GM18520 (cell line): ENCODE results near the gene DHX36.

Experiments
- ATAC-seq: cut with Tn5 transposase; IDR thresholded peaks from one replicate; pipeline ENCODE4 v1.9.1; 2021; ENCODE audit not compliant: unreplicated experiment

The DHX36 gene

DNA sequence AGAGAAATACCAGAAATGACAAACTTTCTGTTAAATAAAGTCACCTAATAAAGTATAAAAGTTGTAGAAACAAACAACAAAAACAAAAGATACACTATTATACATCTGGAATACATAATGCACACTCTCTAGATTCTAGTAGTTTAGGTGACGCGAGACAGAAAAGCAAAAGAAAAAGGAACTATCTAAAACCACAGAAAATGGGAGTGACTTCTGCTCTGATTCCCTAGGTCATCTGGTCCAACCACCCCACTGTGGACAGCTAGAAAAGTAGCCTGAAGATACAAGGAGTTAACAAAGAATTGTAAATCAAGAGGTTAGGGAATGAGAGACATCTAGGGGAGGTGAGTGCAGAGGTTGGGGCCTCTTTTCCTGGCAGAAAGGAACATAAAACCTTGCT, 39.1 kb downstream of the DHX36 start:
- no peak for ATAC-seq

DNA sequence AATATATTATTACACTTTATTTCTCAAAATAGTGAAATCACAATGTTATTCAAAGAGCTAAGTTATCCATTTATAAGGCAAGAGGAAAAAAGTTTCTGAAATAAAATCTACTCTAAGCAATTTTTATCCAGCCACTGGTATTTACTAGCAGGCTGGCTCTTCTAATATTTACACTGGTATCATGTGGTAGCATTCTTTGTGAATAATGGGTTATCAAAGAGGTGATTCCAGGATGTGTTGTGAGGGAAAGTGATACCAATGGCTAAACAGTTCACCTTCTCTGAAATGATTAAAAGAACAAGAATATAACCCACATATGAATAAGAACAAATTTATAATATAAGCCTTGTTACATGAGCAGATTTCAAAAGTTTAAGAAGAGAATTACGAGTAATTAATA, 44.1 kb downstream of the DHX36 start:
- ATAC-seq: no peak

DNA sequence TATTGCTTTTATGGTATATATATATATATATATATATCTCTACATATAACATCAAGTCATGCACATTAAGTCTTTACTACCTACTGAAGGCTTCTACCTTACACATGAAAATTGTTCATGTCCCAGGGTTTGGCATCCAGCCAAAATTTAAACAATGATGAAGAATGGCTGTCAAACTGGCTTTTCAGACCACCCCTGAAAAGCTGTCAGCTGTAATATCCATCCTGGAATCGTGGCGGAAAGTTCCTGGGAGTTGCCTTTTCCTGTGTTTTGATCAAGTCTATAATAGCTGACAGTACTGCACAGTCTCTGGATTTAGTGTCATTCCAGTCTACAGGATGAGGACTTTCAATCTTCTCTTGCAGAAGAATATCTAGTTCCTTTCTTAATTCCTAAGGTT, 48.3 kb downstream of the DHX36 start:
- no peak for ATAC-seq

DNA sequence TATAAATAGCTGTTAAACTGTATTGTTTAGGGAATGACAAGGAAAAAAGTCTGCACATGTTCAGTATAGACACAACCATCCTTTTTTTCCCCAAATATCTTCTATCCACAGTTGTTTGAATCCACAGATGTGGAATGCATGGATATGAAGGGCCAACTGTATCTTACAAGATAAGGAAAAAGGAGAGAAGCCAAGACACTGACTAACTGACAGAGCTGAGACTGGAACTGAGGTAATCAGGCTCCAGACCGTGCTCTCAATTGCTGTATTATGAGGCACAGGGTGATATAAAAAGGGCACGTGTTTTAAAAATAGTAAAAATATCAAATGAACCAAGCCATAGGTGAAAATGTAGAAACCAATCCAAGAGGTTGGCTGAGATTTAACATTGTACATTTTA, 49.0 kb downstream of the DHX36 start:
- ATAC-seq: no peak

DNA sequence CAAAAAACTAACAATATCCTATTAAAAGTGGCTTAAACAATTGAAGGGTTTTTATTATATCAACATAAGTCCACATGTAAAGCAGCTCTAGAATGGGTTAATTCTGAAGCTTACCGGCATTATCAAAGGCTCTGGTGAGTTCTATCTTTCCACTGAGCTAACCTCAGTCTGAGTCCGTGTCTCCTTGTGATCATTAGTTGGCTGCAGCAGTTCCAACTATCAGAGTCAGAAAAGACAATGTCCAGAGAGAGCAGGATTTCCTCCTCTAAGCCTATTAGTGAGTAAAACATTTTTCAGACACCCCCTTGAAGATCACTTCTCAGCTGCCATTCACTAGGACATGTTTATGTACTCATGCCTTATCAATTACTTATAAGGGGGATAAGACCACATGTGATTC, 49.9 kb downstream of the DHX36 start:
- ATAC-seq: no peak

DNA sequence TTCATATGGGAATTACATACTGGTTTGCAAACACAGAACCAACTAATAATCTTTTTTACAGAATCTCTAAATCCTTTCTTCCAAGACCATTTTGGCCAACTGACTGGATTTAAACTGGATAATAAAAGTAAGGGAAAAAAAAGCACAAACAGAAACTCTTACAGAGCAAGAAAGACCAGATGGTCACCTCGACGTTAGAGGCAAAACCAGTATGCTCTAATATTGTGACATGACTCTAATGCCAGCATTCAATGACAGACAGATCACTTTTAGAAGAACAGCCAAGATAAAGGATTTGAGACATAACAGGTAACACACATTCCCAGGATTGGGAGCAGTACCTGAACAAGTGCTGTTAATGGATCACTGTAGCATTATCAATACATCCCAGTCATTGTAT, 50.9 kb downstream of the DHX36 start:
- ATAC-seq: no peak

DNA sequence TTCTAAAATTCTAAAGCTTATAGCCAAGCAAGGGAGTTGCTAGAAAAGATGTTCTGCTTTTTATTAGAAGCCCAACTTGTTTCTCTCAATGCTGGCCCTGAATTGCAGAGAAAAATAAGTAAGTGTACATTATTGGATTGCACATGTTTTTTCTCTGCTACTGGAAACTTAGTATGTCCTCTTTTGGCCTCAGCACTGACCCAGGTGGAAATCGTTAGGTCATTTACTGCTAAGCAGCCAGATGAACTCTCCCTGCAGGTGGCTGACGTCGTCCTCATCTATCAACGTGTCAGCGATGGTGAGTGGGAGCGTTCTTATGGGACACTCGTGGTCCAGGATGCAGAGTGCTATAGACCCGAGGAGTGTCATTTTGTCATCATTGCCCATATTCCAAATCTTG, 69.8 kb downstream of the DHX36 start:
- no peak for ATAC-seq

DNA sequence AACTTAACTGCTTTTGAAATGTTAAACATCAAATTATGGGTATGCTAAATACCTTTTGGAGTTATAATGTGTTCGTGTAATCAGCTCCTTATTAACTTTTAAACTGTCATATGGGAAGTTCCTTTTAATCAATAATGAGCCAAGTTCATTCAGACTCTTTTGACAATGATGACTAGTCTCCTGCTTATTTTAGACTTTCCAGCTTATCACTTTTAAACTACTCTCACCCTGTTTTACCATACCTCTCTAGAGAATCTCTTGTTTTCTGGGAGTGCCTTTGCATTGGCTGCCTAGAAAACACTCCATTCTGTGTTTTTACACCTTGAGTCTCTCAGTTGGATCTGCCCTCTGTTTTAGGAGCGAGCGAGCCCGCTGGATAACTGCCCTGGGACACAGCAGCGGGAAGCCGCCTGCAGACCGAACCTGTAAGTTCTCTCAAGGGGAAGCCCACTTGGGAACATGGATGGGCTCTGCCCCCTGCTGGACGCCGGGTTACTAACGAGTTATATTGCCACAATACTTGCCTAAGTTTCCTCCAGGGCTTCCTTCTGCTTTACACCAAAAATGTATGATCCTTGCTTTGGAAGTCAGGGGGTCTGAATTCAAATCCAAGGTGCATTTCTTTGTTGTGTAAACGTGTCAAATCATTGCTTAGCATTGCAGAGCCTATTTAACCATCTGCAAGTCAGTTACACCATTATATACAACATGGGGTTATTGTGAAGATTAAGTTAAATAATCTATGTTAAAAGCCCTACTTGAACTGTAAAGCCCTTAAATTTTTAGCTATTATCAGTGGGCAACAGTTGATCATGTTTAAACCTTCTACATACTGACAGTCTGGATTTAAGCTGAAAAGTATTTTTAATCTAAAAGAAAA, 71.3 kb downstream of the DHX36 start:
- peak; percentile 77 for ATAC-seq

DNA sequence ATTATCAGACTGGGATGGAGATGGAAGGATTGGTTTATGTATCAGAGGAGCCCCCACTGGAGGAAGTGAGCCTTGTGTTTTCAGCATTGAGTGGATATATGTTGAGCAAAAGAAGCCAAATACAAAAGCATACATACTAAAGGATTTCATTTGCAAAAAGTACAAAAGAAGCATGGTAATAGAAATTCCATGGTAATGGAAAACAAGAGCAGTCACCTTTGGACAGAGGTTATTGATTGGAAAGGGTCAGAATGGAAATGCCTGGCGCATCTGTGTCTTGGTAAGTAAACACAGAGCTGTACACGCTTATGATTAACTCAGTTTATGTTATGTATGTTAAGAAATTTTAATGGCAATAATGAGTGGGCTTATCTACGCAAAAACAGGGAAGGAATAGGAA, 72.7 kb downstream of the DHX36 start:
- no peak for ATAC-seq

DNA sequence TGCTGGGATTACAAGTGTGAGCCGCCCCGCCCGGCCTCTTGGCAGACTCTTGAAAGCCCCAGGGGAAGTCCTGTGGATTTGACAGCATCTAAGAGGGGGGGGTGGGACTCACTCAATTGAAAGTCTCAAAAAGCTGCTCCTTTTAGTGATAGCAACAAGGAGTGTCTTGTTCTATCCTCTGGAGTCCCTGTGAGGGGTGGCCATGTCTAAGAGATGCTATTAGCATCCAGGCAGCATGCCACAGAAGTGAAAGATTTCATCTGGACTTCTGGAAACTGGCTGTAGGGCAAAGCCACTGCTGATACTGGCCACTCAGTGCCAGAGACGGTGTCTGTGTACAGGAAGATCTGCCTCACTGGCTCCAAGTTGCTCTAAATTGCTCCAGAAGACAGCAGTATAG, 74.0 kb downstream of the DHX36 start:
- no peak for ATAC-seq

DNA sequence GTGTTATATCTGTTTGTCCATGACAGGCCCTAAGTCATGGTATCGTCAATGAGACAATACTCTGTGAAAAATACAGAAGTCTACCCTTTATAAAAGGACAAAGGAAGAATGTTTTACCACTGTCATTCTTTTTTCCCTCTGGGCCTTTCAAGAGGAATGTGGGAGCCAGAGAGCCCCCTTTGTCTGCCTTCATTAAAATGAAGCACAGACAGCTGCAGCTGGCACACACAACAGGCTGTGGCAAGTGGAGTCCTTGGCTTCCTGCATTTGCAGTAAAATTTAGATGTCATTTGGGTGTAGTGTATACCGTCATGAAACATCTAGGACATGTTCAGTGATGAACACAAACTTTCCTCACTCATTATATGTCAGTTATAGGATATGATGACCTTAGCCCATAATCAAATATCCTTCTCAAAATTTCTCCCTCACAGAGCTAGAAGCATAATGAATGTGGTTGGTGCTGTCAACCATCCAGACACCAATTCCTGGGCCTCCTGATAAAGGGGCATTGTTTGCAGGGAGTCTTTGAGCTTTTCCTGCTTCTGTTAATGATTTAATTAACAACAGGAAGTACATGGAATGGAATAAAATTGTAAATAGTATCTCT, 76.4 kb downstream of the DHX36 start:
- ATAC-seq: no peak

DNA sequence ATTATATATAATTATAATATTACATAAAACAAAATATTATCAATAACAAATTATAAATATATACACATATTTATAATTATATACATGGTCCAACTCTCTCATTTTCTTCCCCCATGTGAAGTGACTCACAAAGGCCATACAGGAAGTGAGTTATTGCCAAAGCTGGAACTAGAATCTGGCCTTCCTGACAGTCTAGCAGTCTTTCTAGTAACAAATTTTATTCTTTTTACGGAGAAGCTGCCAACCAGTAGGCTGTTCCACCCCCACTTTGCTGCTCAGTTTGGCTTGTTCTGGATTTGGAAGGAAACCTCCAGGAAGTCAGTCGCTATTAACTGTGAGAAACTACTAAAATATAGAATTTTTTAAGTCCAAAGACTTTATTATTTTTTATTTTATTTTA, 79.6 kb downstream of the DHX36 start:
- ATAC-seq: no peak

DNA sequence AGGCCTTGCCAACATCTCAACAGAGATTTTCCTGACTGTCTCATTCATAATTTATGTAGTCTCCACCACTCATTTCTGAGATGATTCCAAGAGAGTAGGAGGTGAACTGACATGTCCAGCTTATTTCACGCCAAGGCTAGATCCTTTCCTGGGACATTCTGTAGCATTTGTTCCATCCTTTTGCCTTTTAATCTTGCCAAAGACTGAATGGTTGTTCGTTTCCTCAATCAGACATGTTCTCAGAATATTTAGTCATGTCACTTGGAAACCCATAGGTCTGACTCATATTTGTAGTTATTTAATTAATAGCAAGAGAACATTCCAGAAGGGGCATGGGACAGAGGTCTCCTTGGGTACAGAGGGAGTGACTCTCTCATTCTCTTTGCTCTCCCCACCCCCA, 80.9 kb downstream of the DHX36 start:
- ATAC-seq: no peak

DNA sequence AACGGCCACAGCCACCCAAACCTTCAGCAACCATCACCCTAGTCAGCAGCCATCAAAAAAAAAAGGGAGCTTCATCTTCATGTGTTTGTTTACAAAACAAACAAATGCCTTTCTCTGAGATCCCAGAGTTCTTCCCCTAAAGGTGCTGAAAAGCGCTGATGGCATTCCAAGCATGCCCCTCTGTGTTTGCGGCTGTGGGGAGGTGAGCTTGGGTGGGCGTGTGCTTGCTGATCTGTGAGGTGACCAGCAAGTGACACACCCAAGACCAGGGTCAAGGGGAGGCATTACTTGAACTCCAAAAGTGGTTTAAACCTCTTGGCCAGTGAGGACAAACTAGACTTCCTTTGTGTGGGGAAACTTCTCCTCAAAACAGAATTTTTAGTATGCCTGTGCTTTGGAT, 81.5 kb downstream of the DHX36 start:
- no peak for ATAC-seq

DNA sequence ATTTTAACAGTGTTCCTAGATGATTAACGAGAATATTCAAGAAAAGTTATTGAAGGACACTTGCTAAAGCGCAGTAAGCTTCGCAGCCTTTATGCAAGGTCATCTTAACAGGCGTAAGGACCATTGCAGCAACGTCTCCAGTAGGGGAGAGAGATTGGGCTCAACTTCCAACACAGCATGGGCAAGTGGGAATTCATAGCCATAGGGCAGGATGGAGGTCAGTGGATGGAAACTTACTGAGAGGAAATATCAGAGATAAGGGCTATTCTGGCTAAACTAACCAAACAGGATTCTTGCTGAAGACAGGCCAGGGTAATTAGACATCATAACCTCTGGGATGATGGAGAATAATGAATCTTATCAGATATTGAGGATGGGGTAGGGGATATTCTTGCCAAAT, 82.8 kb downstream of the DHX36 start:
- no peak for ATAC-seq

DNA sequence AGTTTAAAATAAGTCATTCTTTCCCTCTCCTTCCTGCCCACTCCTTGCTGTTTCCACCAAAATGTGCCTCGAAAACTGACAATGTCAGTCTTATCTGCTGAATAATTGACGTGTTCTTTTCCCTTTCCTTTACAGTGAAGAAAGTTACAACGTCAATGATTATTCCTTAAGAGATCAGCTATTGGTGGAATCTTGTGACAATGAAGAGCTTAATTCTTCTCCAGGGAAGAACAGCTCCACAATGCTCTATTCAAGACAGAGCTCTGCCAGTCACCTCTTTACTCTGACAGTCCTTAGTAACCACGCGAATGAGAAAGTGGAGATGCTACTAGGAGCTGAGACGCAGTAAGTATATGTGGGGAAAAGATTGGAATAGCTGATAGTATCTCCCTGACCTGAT, 84.1 kb downstream of the DHX36 start:
- no peak for ATAC-seq

DNA sequence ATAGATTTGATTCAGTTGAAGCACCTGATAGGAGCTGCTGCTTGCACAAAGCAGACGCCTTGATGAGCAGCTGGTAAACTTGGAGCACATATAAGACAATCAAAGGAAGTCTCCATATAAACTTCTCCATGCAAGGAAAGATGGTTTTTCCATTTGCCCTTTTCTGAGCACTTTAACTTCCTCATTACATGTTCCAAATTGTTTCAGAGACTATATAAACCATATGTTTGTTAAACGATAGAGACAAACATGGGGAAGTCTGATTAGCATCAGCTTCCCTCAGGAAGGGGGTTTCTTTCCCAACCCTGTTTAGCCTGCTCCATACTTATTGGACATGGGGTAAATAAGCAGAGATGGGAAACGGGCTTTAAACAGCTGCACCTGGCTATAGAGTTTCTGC, 88.0 kb downstream of the DHX36 start:
- no peak for ATAC-seq

DNA sequence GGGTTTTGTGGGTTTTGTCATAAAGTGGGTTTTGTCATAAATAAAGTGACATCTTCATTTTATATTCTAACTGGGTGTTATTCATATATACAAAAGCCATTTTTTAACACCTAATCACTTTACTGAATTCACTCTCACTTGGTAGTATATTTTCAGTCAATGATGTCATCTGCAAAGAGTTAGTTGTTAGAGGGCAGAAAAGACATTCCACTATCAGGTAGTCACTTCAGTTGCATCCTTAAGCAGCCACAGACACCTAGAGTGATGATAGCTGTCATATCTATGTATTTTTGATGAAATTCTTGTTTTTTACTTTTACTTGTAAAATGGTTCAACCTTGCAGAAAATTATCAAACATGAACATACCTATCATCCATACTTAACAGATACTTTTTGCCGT, 89.0 kb downstream of the DHX36 start:
- no peak for ATAC-seq

DNA sequence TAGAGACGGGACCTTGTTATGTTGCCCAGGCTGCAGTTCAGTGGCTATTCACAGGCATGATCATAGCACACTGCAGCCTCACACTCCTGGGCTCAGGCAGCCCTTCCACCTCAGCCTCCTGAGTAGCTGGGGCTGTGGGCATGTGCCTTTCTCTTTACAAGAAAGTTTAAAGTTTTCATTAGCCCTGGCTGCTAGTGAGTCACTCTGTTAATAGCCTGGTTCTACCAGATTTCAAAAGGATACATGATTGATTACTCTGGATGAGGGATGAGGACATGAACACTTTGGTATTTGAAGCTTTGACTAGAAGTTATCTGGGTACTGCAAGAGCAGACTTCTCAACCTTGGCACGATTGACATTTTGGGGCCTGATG, 95.1 kb downstream of the DHX36 start:
- no peak for ATAC-seq

DNA sequence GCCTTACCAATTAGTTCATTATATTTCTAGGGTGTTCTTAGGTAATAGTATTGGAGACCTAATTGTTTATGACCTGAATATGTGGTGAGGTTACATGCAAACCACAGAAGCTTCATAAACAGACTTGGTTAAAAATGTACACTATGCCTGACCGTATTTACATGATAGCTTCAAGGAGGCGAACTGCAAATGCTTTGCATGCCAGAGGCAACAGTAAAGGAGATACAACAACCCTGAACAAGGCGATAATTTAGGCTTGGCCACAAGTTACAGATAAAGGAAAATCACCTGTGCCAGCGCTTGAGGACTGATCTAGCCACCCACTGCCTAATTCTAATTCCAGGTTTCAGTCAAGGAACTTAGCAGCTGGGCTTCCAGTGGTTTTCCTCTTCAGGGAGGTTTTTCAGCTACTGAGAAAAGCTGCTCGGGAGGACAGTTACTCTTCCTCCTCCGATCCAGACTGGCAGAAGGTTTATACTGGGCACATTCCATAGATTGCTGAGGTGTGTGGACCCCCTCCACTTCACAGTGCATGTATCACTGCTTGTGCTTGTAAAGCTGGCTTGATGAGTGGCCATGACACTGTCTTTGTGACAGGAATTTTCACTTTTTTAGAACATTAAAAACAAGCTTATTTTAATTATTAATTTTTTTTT, 95.6 kb downstream of the DHX36 start:
- no peak for ATAC-seq

DNA sequence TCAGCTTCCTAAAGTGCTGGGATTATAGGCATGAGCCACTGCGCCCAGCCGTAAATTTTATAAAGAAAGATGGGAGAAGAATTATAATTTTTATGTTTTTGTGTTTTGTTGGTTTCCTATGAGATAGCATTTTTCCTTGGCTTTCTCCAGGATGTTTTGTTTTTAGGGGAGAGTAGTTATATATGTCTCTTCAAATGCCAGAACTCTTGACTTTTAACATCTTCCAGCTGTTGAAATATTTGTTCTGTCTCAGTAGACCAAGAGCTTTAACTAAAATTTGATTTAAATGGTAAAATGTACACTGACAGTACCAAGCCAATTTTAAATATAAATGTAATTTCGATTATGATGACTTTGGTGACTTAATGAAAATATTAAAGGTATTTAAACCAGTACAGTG, 96.8 kb downstream of the DHX36 start:
- no peak for ATAC-seq

DNA sequence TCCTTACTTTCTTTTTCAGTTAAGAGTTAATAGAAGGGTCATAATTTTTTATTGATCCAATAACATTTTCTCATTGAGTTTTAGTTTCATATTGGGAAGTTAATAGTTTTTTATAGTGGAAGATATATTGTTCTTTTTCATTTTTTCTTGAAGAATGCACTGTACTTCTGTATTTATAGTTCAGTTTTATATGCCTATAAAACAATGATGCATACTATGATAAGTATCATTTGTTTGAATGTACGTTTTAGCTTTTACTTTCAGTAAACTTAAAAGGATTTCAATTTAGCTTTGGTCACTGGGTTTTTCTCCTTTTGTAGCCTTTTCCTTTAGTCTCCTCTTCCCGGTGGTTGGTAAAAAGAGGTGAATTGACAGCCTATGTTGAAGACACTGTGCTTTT, 98.8 kb downstream of the DHX36 start:
- no peak for ATAC-seq
